GM12878 (cell line): ENCODE results near the gene MDFIC. TPM values are rescaled to one million over a fixed set of nuclear protein-coding genes. Genes with fewer than 3 reads are reported as not detected.

ENCODE experiments used
- ATAC-seq: fragments of 200-7000 bp; cut with Tn5 transposase; 3 replicates; pipeline ENCODE4 v1.9.1; 2020; ENCODE audit warnings: mild to moderate bottlenecking, moderate library complexity
- BruUV-seq: library from RNA; stranded (reverse); fragments of 400-500 nt; replicated peaks from 2 replicates; lab custom pipeline; 2021; lab: Mats Ljungman, UMichigan
- CTCF ChIA-PET: fragments of 300-600 bp; sonication (Branson Sonifier 250); formaldehyde crosslinking; extraction: SDS; loops from one replicate; lab custom pipeline; 2021; ENCODE audit warnings: inconsistent platforms; lab: Yijun Ruan, JAX
- POLR2A ChIA-PET: fragments of 350-600 bp; formaldehyde crosslinking; extraction: SDS; loops from one replicate; lab custom pipeline; 2021; ENCODE audit warnings: inconsistent platforms; lab: Charles Lee
- RAD21 ChIA-PET: fragments of 300-600 bp; sonication (Branson Sonifier 250); formaldehyde crosslinking; loops from one replicate; lab custom pipeline; 2023; ENCODE audit warnings: antibody characterized with exemption; ENCODE audit not compliant: unreplicated experiment; lab: Charles Lee
- SMC1A ChIA-PET: fragments of 300-600 bp; sonication (Branson Sonifier 250); formaldehyde crosslinking; loops from one replicate; lab custom pipeline; 2023; ENCODE audit not compliant: unreplicated experiment, uncharacterized antibody; lab: Charles Lee
- DNase-seq: peaks from one replicate; pipeline ENCODE4 v3.0.0-alpha.2; 2011; ENCODE audit warnings: low read depth, low spot score
- FAIRE-seq: peaks from 3 replicates; lab custom pipeline; 2011; peaks lifted over from hg19 to GRCh38; lab: Jason Lieb, UNC
- H2AFZ ChIP-seq: 2 replicates; pipeline ENCODE4 v1.6.0; 2011; ENCODE audit warnings: low read depth, low read length, control low read depth; ENCODE audit not compliant: control insufficient read depth
- H3K27ac ChIP-seq: 2 replicates; pipeline ENCODE4 v1.5.1; 2011; ENCODE audit warnings: control low read depth; ENCODE audit not compliant: control insufficient read depth, insufficient read depth
- H3K27me3 ChIP-seq, 2 experiments: replicated peaks in 1 of 2; 2 replicates each; pipeline versions ENCODE4 v1.6.0 to v1.6.1; 2011; ENCODE audit warnings: low read length in 1 of 2; ENCODE audit not compliant: control insufficient read depth in 2 of 2, insufficient read depth in 2 of 2
- H3K36me3 ChIP-seq, 2 experiments: 2 replicates each; pipeline ENCODE4 v1.5.1; 2011; ENCODE audit warnings: low read length in 1 of 2; ENCODE audit not compliant: control insufficient read depth in 2 of 2, insufficient read depth in 2 of 2
- H3K4me1 ChIP-seq: 2 replicates; pipeline ENCODE4 v1.6.1; 2011; ENCODE audit warnings: mild to moderate bottlenecking, low read length, moderate library complexity, mixed read lengths; ENCODE audit not compliant: control insufficient read depth, insufficient read depth
- H3K4me2 ChIP-seq: 2 replicates; pipeline ENCODE4 v1.6.0; 2011; ENCODE audit warnings: control low read depth; ENCODE audit not compliant: control insufficient read depth, insufficient read depth
- H3K4me3 ChIP-seq: fragments of 200-600 bp; sonication (generic); 2 replicates; pipeline ENCODE4 v1.5.1; 2016
- H3K79me2 ChIP-seq: 2 replicates; pipeline ENCODE4 v1.6.0; 2011; ENCODE audit warnings: low read length; ENCODE audit not compliant: control insufficient read depth, insufficient read depth
- H3K9ac ChIP-seq: 2 replicates; pipeline ENCODE4 v1.8.0; 2011; ENCODE audit warnings: low read length, control low read depth, mixed read lengths; ENCODE audit not compliant: control insufficient read depth, insufficient read depth
- H3K9me3 ChIP-seq: replicated peaks from 3 replicates; pipeline ENCODE4 v1.5.1; 2011; ENCODE audit warnings: mild to moderate bottlenecking, low read length; ENCODE audit not compliant: control insufficient read depth, insufficient read depth
- H4K20me1 ChIP-seq: 2 replicates; pipeline ENCODE4 v1.6.0; 2011; ENCODE audit not compliant: control insufficient read depth, insufficient read depth
- ATF7 ChIP-seq: fragments of 450-650 bp; IDR thresholded peaks from 2 replicates; pipeline ENCODE4 v1.6.1; 2016; ENCODE audit warnings: low read depth, mild to moderate bottlenecking
- DPF2 ChIP-seq: fragments of 450-650 bp; IDR thresholded peaks from 2 replicates; pipeline ENCODE4 v1.6.1; 2017; ENCODE audit warnings: mild to moderate bottlenecking
- E2F8 ChIP-seq: fragments of 450-650 bp; IDR thresholded peaks from 2 replicates; pipeline ENCODE4 v1.6.1; 2018; ENCODE audit warnings: mild to moderate bottlenecking, low read depth, moderate library complexity; ENCODE audit not compliant: partially characterized antibody
- EGR1 ChIP-seq, 2 experiments: IDR thresholded peaks; 1 replicate in 1 of 2; 2 replicates in 1 of 2; pipeline ENCODE4 v1.6.1; 2011 to 2012; ENCODE audit warnings: low read depth in 2 of 2, low read length in 2 of 2, borderline replicate concordance in 1 of 2, mild to moderate bottlenecking in 1 of 2, moderate library complexity in 1 of 2
- FOXK2 ChIP-seq: fragments of 450-650 bp; IDR thresholded peaks from 2 replicates; pipeline ENCODE4 v1.6.1; 2017; ENCODE audit warnings: mild to moderate bottlenecking, moderate library complexity
- KAT2A ChIP-seq: conservative IDR thresholded peaks from 2 replicates; pipeline ENCODE4 v1.6.1; 2011; ENCODE audit warnings: low read depth, low read length; ENCODE audit not compliant: control insufficient read depth
- MTA3 ChIP-seq: IDR thresholded peaks from 2 replicates; pipeline ENCODE4 v1.6.1; 2012; ENCODE audit warnings: low read length, inconsistent platforms, borderline replicate concordance
- NFYA ChIP-seq: IDR thresholded peaks from 2 replicates; pipeline ENCODE4 v1.6.1; 2011; ENCODE audit warnings: low read depth, mild to moderate bottlenecking, low read length, improper control_type of control experiment, borderline replicate concordance
- NFYB ChIP-seq: IDR thresholded peaks from 2 replicates; pipeline ENCODE4 v1.6.1; 2011; ENCODE audit warnings: low read depth, mild to moderate bottlenecking, low read length, improper control_type of control experiment, moderate library complexity; ENCODE audit not compliant: insufficient read depth
- TARDBP ChIP-seq: IDR thresholded peaks from 2 replicates; pipeline ENCODE4 v1.6.1; 2016; ENCODE audit warnings: borderline replicate concordance
- WGBS: methylation state at CpG from one replicate; pipeline ENCODE4 v1.1.6; 2016; ENCODE audit warnings: low lambda C conversion rate; ENCODE audit not compliant: insufficient replicate concordance, insufficient coverage; ENCODE audit errors: missing lambda C conversion rate; 5-methylcytosine and 5-hydroxymethylcytosine counted together
- in situ Hi-C: fragments of 300-500 bp; cut with MboI; formaldehyde crosslinking; loops from 9 replicates; pipeline ENCODE4 v1.14.3; 2018; ENCODE audit warnings: mixed read lengths
- intact Hi-C: fragments of 100-400 bp; cut with micrococcal nuclease; formaldehyde crosslinking; loops from one replicate; pipeline ENCODE4 v1.14.2; 2022; ENCODE audit not compliant: unreplicated experiment
- polyA plus RNA-seq, 11 experiments: library from polyadenylated mRNA; depleted of rRNA in 4 of 11; unstranded in 6 of 11; stranded (reverse) in 5 of 11; fragments of >200 nt; fragmentation: Nextera tagmentation in 4 of 11; fragmentation: Illumina TruSeq in 1 of 11; extraction: Ambion mirVana in 4 of 11; extraction: Trizol in 1 of 11; gene quantifications; 1 replicate in 1 of 11; 2 replicates in 10 of 11; pipeline versions ENCODE4 v1.2.1 to v1.2.3, GENCODE V29; 2011 to 2016; ENCODE audit warnings: inconsistent platforms in 2 of 11, missing spikeins in 2 of 11, low read depth in 1 of 11
- total RNA-seq, 4 experiments: library from RNA; depleted of rRNA in 3 of 4; stranded (reverse); fragments of >200 nt in 3 of 4; fragmentation: Illumina TruSeq in 1 of 4; extraction: Trizol in 1 of 4; gene quantifications; 2 replicates each; pipeline versions ENCODE4 v1.2.1 to v1.2.3, GENCODE V29; 2013 to 2021
- TF ChIP-seq, protein P1 (sequence below): fragments of 450-650 bp; IDR thresholded peaks from 2 replicates; pipeline ENCODE4 v1.6.1; 2017; ENCODE audit warnings: low read depth, mild to moderate bottlenecking, moderate library complexity
- TF ChIP-seq, protein P2 (sequence below): fragments of 450-650 bp; IDR thresholded peaks from 2 replicates; pipeline ENCODE4 v1.6.1; 2017; ENCODE audit warnings: mild to moderate bottlenecking
- TF ChIP-seq, protein P3 (sequence below), 3 experiments: IDR thresholded peaks in 2 of 3; conservative IDR thresholded peaks in 1 of 3; 2 replicates each; pipeline ENCODE4 v1.5.1; 2011; ENCODE audit warnings: low read depth in 3 of 3, low read length in 3 of 3, mild to moderate bottlenecking in 3 of 3, control low read depth in 2 of 3, moderate library complexity in 2 of 3, inconsistent platforms in 1 of 3, mixed read lengths in 1 of 3; ENCODE audit not compliant: control insufficient read depth in 2 of 3, insufficient read depth in 1 of 3; ENCODE audit errors: extremely low read depth in 1 of 3

The MDFIC gene
- total and polyA plus RNA-seq, 10 of the 15 experiments (the other 5 are each of a cell fraction or from before 2014, with no cell fraction given): 7.3 to 58.4 (median 40.0) TPM

DNA sequence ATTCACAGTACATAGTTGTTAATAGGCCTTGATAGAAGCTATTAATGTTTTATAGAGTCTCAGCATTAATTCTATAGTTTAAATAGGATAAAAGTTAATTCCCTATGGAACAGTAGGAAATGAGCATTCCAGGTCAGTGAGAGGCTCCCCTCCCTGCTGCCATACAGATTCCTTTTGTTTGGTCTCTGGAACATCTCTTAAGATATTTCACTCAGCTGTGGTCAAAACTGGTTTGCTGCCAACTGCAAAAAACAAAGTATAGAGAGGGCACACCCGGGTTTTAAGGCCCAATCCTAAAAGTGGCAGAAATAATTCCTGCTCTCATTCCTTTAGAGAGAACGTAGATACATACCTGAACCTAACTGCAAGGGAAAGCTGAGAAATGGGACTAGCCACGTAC is 51.3 kb downstream of the MDFIC start (continued):
- TF ChIP-seq, protein P1, sequence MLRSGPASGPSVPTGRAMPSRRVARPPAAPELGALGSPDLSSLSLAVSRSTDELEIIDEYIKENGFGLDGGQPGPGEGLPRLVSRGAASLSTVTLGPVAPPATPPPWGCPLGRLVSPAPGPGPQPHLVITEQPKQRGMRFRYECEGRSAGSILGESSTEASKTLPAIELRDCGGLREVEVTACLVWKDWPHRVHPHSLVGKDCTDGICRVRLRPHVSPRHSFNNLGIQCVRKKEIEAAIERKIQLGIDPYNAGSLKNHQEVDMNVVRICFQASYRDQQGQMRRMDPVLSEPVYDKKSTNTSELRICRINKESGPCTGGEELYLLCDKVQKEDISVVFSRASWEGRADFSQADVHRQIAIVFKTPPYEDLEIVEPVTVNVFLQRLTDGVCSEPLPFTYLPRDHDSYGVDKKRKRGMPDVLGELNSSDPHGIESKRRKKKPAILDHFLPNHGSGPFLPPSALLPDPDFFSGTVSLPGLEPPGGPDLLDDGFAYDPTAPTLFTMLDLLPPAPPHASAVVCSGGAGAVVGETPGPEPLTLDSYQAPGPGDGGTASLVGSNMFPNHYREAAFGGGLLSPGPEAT: no peak

DNA sequence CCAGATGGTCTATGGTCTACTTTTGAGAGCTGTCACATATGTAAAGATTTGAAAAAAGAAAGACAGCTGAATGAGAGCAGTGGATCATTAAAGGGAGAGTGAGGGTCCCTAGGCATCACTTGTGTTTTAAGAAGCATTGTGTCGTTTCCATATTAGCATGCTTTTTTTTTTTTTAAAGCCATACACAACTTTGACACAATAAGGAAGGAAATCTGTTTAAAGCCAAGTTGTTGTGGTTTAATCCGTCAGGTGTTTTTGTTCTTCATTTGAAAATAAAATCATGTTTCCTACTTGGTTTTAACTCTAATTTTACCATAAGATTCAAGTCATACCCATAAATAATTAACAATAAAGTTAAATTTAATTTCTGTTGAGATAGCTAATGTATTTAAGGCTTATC is 53.5 kb downstream of the MDFIC start:
- H3K4me2 ChIP-seq: no peak overlapping the region
- WGBS: 28% methylated on average over 2 of the region's 2 CpGs
- ATAC-seq (no peak), FAIRE-seq (no peak), DNase-seq (no peak)
- ChIA-PET POLR2A (no interaction called here), SMC1A (interaction anchor here (2.4 kb wide), 1 partner anchor 12 kb away, joined by 8 read pairs; no protein-coding TSS in a partner anchor), CTCF (interaction anchor here (1.4 to 1.8 kb wide), 2 partner anchors 14 to 50 kb away, joined by 3 to 5 read pairs; no protein-coding TSS in a partner anchor), RAD21 (no interaction called here)
- no peak overlapping the region for H3K27ac ChIP-seq
- H4K20me1 ChIP-seq: no peaks in the 10 kb centered on the region
- TF ChIP-seq DPF2 (no peak), FOXK2 (no peak), E2F8 (no peak), TARDBP (no peak), MTA3 (no peak), EGR1 (IDR thresholded peaks at IDR 0.05; ENCODE audit: borderline replicate concordance in 1 of 2, low read depth in 2 of 2, low read length in 2 of 2) (no peak), ATF7 (no peak), NFYB (no peak), NFYA (no peak), KAT2A (no peak)
- TF ChIP-seq, protein P2, sequence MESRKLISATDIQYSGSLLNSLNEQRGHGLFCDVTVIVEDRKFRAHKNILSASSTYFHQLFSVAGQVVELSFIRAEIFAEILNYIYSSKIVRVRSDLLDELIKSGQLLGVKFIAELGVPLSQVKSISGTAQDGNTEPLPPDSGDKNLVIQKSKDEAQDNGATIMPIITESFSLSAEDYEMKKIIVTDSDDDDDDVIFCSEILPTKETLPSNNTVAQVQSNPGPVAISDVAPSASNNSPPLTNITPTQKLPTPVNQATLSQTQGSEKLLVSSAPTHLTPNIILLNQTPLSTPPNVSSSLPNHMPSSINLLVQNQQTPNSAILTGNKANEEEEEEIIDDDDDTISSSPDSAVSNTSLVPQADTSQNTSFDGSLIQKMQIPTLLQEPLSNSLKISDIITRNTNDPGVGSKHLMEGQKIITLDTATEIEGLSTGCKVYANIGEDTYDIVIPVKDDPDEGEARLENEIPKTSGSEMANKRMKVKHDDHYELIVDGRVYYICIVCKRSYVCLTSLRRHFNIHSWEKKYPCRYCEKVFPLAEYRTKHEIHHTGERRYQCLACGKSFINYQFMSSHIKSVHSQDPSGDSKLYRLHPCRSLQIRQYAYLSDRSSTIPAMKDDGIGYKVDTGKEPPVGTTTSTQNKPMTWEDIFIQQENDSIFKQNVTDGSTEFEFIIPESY: no peak
- TF ChIP-seq, protein P3, sequence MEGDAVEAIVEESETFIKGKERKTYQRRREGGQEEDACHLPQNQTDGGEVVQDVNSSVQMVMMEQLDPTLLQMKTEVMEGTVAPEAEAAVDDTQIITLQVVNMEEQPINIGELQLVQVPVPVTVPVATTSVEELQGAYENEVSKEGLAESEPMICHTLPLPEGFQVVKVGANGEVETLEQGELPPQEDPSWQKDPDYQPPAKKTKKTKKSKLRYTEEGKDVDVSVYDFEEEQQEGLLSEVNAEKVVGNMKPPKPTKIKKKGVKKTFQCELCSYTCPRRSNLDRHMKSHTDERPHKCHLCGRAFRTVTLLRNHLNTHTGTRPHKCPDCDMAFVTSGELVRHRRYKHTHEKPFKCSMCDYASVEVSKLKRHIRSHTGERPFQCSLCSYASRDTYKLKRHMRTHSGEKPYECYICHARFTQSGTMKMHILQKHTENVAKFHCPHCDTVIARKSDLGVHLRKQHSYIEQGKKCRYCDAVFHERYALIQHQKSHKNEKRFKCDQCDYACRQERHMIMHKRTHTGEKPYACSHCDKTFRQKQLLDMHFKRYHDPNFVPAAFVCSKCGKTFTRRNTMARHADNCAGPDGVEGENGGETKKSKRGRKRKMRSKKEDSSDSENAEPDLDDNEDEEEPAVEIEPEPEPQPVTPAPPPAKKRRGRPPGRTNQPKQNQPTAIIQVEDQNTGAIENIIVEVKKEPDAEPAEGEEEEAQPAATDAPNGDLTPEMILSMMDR (IDR thresholded peaks at IDR 0.05 in 2 of 3, conservative IDR thresholded peaks at IDR 0.05 in 1 of 3; ENCODE audit: control insufficient read depth in 2 of 3, extremely low read depth in 1 of 3, insufficient read depth in 1 of 3, low read depth in 3 of 3, low read length in 3 of 3): no peak
- peaks cover 3% of the 10 kb centered on the region; the same call in 1 of the 2 replicates for H3K4me1 ChIP-seq
- no peak overlapping the region for H3K9ac ChIP-seq
- BruUV-seq: no TSS peak
- no peaks in the 10 kb centered on the region for H3K27me3 ChIP-seq
- intact Hi-C loops (no loop called here), in situ Hi-C loops (no loop called here)
- no peak overlapping the region for H2AFZ ChIP-seq
- no peaks in the 10 kb centered on the region for H3K9me3 ChIP-seq
- H3K79me2 ChIP-seq: peaks cover 37% of the 10 kb centered on the region
- H3K4me3 ChIP-seq: no peak overlapping the region
- H3K36me3 ChIP-seq: peaks cover 2 to 12% of the 10 kb centered on the region in 2 experiments; a peak in 2 of 4 replicates
